HCT116 (cell line): ENCODE results near the gene ZMYM4. TPM values are rescaled to one million over a fixed set of nuclear protein-coding genes. Genes with fewer than 3 reads are reported as not detected.

Source experiments
- ATAC-seq: fragments of 200-7000 bp; cut with Tn5 transposase; 2 replicates; pipeline ENCODE4 v1.9.1; 2020; ENCODE audit warnings: mild to moderate bottlenecking, moderate library complexity
- BruUV-seq: library from RNA; stranded (reverse); fragments of 400-500 nt; replicated peaks from 2 replicates; lab custom pipeline; 2021; lab: Mats Ljungman, UMichigan
- CTCF ChIA-PET: fragments of 300-600 bp; sonication (Branson Sonifier 250); formaldehyde crosslinking; loops from one replicate; lab custom pipeline; 2021; ENCODE audit warnings: antibody characterized with exemption; lab: Charles Lee
- POLR2A ChIA-PET: fragments of 300-600, 350-600 bp; sonication (Branson Sonifier 250); formaldehyde crosslinking; loops from one replicate; lab custom pipeline; 2021; ENCODE audit warnings: antibody characterized with exemption; lab: Charles Lee
- RAD21 ChIA-PET, 2 experiments: fragments of 300-600 bp; sonication (Branson Sonifier 250); formaldehyde crosslinking; loops; one replicate each; lab custom pipeline; 2023; ENCODE audit warnings: low total read pairs in 2 of 2; ENCODE audit not compliant: uncharacterized antibody in 2 of 2, unreplicated experiment in 2 of 2, low non-redundant PET in 1 of 2; lab: Charles Lee
- DNase-seq: peaks from one replicate; pipeline ENCODE4 v3.0.0-alpha.2; 2010; ENCODE audit warnings: low read depth, low spot score
- H2AFZ ChIP-seq: fragments of 200-600 bp; shearing (Covaris generic), sonication (generic); 2 replicates; pipeline ENCODE4 v1.6.1; 2017; ENCODE audit warnings: low read depth, mixed run types, mixed read lengths, antibody characterized with exemption, low read length; ENCODE audit not compliant: poor library complexity, severe bottlenecking
- H3K27ac ChIP-seq: 2 replicates; pipeline ENCODE4 v1.5.1; 2012; ENCODE audit warnings: low read depth, low read length
- H3K27me3 ChIP-seq: fragments of 200-600 bp; sonication (generic); 2 replicates; pipeline ENCODE4 v1.6.1; 2016; ENCODE audit warnings: mixed run types, low read length, mixed read lengths; ENCODE audit not compliant: insufficient read depth
- H3K36me3 ChIP-seq, 2 experiments: fragments of 200-500 bp in 1 of 2; fragments of 200-600 bp in 1 of 2; sonication (Bioruptor generic) in 1 of 2; sonication (generic) in 1 of 2; 2 replicates each; pipeline versions ENCODE4 v1.5.1 to v1.6.1; 2014 to 2016; ENCODE audit warnings: low read length in 2 of 2, inconsistent platforms in 1 of 2, mixed read lengths in 1 of 2, mixed run types in 1 of 2; ENCODE audit not compliant: insufficient read depth in 2 of 2, control insufficient read depth in 1 of 2
- H3K4me1 ChIP-seq, 2 experiments: fragments of 200-600 bp in 1 of 2; sonication (generic) in 1 of 2; 2 replicates each; pipeline versions ENCODE4 v1.5.1 to v1.6.1; 2012 to 2017; ENCODE audit warnings: low read length in 2 of 2, inconsistent platforms in 1 of 2, mild to moderate bottlenecking in 1 of 2, mixed read lengths in 1 of 2, mixed run types in 1 of 2, moderate library complexity in 1 of 2; ENCODE audit not compliant: insufficient read depth in 2 of 2, control insufficient read depth in 1 of 2
- H3K4me2 ChIP-seq: fragments of 200-600 bp; sonication (generic); 2 replicates; pipeline ENCODE4 v1.6.1; 2017; ENCODE audit warnings: mixed run types, low read length, mixed read lengths
- H3K4me3 ChIP-seq, 2 experiments: fragments of 200-600 bp in 1 of 2; sonication (generic) in 1 of 2; replicated peaks in 1 of 2; 2 replicates each; pipeline ENCODE4 v1.5.1; 2011 to 2016; ENCODE audit warnings: low read length in 2 of 2, control low read depth in 1 of 2, low read depth in 1 of 2, mild to moderate bottlenecking in 1 of 2, mixed read lengths in 1 of 2, mixed run types in 1 of 2
- H3K79me2 ChIP-seq: fragments of 200-600 bp; sonication (generic); 2 replicates; pipeline ENCODE4 v1.6.1; 2017; ENCODE audit warnings: mild to moderate bottlenecking, mixed run types, low read length, moderate library complexity, mixed read lengths; ENCODE audit not compliant: insufficient read depth
- H3K9ac ChIP-seq: fragments of 200-600 bp; sonication (generic); 2 replicates; pipeline ENCODE4 v1.6.1; 2016; ENCODE audit warnings: low read length, mixed read lengths
- H3K9me2 ChIP-seq: fragments of 200-600 bp; sonication (generic), shearing (Covaris generic); 2 replicates; pipeline ENCODE4 v1.6.1; 2017; ENCODE audit warnings: mixed run types, mild to moderate bottlenecking, moderate library complexity; ENCODE audit not compliant: insufficient read depth
- H3K9me3 ChIP-seq, 2 experiments: fragments of 200-500 bp in 1 of 2; fragments of 200-600 bp in 1 of 2; sonication (Bioruptor generic) in 1 of 2; sonication (generic) in 1 of 2; 2 replicates each; pipeline ENCODE4 v1.6.1; 2014 to 2017; ENCODE audit warnings: low read length in 2 of 2, mixed read lengths in 2 of 2, inconsistent platforms in 1 of 2, low read depth in 1 of 2, mild to moderate bottlenecking in 1 of 2, mixed run types in 1 of 2, moderate library complexity in 1 of 2; ENCODE audit not compliant: control insufficient read depth in 1 of 2, insufficient read depth in 1 of 2
- H4K20me1 ChIP-seq: fragments of 200-600 bp; sonication (generic), shearing (Covaris generic); 2 replicates; pipeline ENCODE4 v1.6.1; 2017; ENCODE audit warnings: mixed run types, mild to moderate bottlenecking, moderate library complexity; ENCODE audit not compliant: insufficient read depth
- CEBPB ChIP-seq: IDR thresholded peaks from 2 replicates; pipeline ENCODE4 v1.6.1; 2012; ENCODE audit warnings: low read depth
- ELF1 ChIP-seq: IDR thresholded peaks from 2 replicates; pipeline ENCODE4 v1.6.1; 2012; ENCODE audit warnings: low read depth, borderline replicate concordance
- FOSL1 ChIP-seq: IDR thresholded peaks from 2 replicates; pipeline ENCODE4 v1.6.1; 2012; ENCODE audit warnings: low read depth
- POLR2A ChIP-seq: IDR thresholded peaks from 2 replicates; pipeline ENCODE4 v1.7.0; 2011; ENCODE audit warnings: borderline replicate concordance; ENCODE audit not compliant: insufficient read depth, insufficient read length; ENCODE audit errors: extremely low read depth
- POLR2AphosphoS5 ChIP-seq: IDR thresholded peaks from 2 replicates; pipeline ENCODE4 v1.6.1; 2011; ENCODE audit warnings: mild to moderate bottlenecking, low read depth, low read length, moderate library complexity
- RAD21 ChIP-seq: IDR thresholded peaks from 2 replicates; pipeline ENCODE4 v1.6.1; 2012; ENCODE audit warnings: low read depth, mild to moderate bottlenecking
- SIN3A ChIP-seq: IDR thresholded peaks from 2 replicates; pipeline ENCODE4 v1.6.1; 2012; ENCODE audit warnings: low read depth
- SP1 ChIP-seq: IDR thresholded peaks from 2 replicates; pipeline ENCODE4 v1.6.1; 2012; ENCODE audit warnings: low read depth
- SRF ChIP-seq: IDR thresholded peaks from 2 replicates; pipeline ENCODE4 v1.6.1; 2012; ENCODE audit warnings: low read depth
- YY1 ChIP-seq: IDR thresholded peaks from 2 replicates; pipeline ENCODE4 v1.6.1; 2011; ENCODE audit warnings: low read length, low read depth, moderate library complexity, mild to moderate bottlenecking; ENCODE audit not compliant: insufficient replicate concordance; ENCODE audit errors: extremely low read depth
- ZFX ChIP-seq: fragments of 450-650 bp; IDR thresholded peaks from 2 replicates; pipeline ENCODE4 v1.6.1; 2017
- ZNF274 ChIP-seq: fragments of 200-500 bp; sonication (Bioruptor generic); IDR thresholded peaks from 2 replicates; pipeline ENCODE4 v1.6.1; 2014; ENCODE audit warnings: mild to moderate bottlenecking, low read depth, low read length, inconsistent platforms
- intact Hi-C: fragments of 100-400 bp; cut with micrococcal nuclease; formaldehyde crosslinking; loops from 2 replicates; pipeline ENCODE4 v1.10.0; 2022
- total RNA-seq: library from RNA; stranded (reverse); gene quantifications from one replicate; pipeline ENCODE4 v1.2.1, GENCODE V29; 2021; ENCODE audit not compliant: unreplicated experiment
- TF ChIP-seq, protein P1 (sequence below): IDR thresholded peaks from 2 replicates; pipeline ENCODE4 v1.6.1; 2012
- TF ChIP-seq, protein P2 (sequence below): IDR thresholded peaks from 2 replicates; pipeline ENCODE4 v1.6.1; 2012
- TF ChIP-seq, protein P3 (sequence below): IDR thresholded peaks from 2 replicates; pipeline ENCODE4 v1.6.1; 2011; ENCODE audit warnings: mild to moderate bottlenecking, low read length, moderate library complexity; ENCODE audit not compliant: insufficient replicate concordance; ENCODE audit errors: extremely low read depth
- TF ChIP-seq, protein P4 (sequence below), 3 experiments: fragments of 200-600 bp in 1 of 3; sonication (generic) in 1 of 3; IDR thresholded peaks in 2 of 3; conservative IDR thresholded peaks in 1 of 3; 2 replicates each; pipeline ENCODE4 v1.5.1; 2012 to 2017; ENCODE audit warnings: low read depth in 2 of 3, low read length in 2 of 3, antibody characterized with exemption in 1 of 3, borderline replicate concordance in 1 of 3, control low read depth in 1 of 3, mild to moderate bottlenecking in 1 of 3, mixed read lengths in 1 of 3, mixed run types in 1 of 3, moderate library complexity in 1 of 3; ENCODE audit not compliant: insufficient read depth in 1 of 3

The ZMYM4 gene
- total RNA-seq, 1 experiment from 2014 or later, result 58.0 TPM

DNA sequence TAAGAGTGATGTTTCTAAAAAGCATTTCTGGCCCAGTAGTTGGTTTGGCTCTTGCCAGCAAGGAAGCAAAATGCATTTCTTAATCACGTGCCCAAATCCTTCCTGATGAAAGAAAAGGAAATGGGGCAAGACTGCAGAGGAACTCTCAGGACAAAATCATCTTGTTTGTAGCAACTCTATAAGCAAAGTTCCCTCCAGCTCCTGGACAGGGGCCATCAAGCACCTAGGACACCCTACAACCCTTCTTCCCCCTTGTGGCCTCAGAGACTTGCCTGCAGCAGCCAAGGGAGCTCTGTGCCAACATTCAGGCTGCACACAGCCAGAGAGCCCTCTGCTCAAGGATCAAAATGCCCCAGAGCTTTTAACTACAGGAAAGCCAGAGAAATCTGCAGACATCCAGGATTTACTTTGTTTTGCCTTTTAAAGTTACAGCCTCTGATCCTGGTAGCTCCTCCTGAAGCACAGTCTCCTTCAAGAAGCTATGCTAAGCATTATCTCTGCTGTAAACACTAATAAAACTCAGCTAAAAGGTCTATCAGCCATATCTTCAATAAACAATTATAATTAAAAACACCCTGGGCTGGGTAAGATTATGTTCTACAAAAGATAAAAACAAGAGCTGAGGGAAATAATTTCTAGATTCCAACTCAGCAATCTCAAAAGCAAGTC is 183.7 kb downstream of the ZMYM4 start:
- ChIA-PET POLR2A (interaction anchor here (1.3 kb wide), 1 partner anchor 105 kb away, joined by 4 read pairs; the partner anchor contains the start of genes KIAA0319L and NCDN), CTCF (interaction anchor here (0.6 to 2.6 kb wide), 6 partner anchors 14 to 263 kb away, joined by 3 to 32 read pairs (median 4); no protein-coding TSS in a partner anchor), RAD21 (interaction anchor here (0.9 to 2.5 kb wide), 2 partner anchors 112 to 117 kb away, joined by 3 to 14 read pairs; no protein-coding TSS in a partner anchor)
- Histone ChIP-seq H3K9me2 (no peaks in the 10 kb centered on the region), H3K27ac (no peak overlapping the region), H3K79me2 (no peaks in the 10 kb centered on the region), H3K4me2 (no peak overlapping the region), H3K9me3 (no peaks in the 10 kb centered on the region), H3K27me3 (no peaks in the 10 kb centered on the region), H3K36me3 (peaks cover 0 to 8% of the 10 kb centered on the region in 2 experiments; a peak in 2 of 4 replicates), H3K4me3 (no peak overlapping the region), H3K9ac (no peak overlapping the region), H3K4me1 (no peaks in the 10 kb centered on the region), H4K20me1 (no peaks in the 10 kb centered on the region), H2AFZ (no peak overlapping the region)
- DNase-seq, result no peak
- TF ChIP-seq RAD21 (no peak), SP1 (no peak), CEBPB (no peak)
- no peak for ATAC-seq
- intact Hi-C loops, result no loop called here
- BruUV-seq, result no TSS peak

DNA sequence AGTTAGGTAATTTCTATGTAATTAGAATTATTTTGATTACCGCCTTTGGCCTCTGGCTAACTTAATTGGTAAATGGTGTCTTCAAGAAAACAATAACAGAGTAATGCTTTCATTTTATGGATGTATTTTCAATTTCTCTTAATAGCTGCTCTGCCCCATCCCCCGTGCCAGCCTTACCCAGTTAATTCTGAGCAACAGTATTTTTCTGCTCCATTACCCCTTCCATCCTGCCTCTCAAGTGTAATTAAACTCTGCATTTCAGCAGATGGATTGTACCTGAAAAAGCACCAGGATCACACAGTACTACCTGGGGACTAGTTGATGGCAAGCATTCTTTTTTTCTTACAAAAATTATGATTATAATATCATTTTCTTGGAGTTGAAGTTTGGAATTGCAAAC is 184.5 kb downstream of the ZMYM4 start:
- ATAC-seq (no peak), DNase-seq (no peak)
- H3K79me2 ChIP-seq, result no peaks in the 10 kb centered on the region
- H3K36me3 ChIP-seq, result peaks cover 0 to 7% of the 10 kb centered on the region in 2 experiments; a peak in 2 of 4 replicates
- H4K20me1 ChIP-seq, result no peaks in the 10 kb centered on the region
- intact Hi-C loops, result no loop called here
- no peak overlapping the region for H3K4me3 ChIP-seq
- H2AFZ ChIP-seq, result no peak overlapping the region
- ChIA-PET POLR2A (interaction anchor here (1.3 kb wide), 1 partner anchor 105 kb away, joined by 4 read pairs; the partner anchor contains the start of genes KIAA0319L and NCDN), RAD21 (no interaction called here), CTCF (no interaction called here)
- no peak overlapping the region for H3K4me2 ChIP-seq
- H3K27me3 ChIP-seq, result no peaks in the 10 kb centered on the region
- no peak overlapping the region for H3K9ac ChIP-seq
- H3K4me1 ChIP-seq, result no peaks in the 10 kb centered on the region
- H3K27ac ChIP-seq, result no peak overlapping the region
- BruUV-seq, result no TSS peak
- no peaks in the 10 kb centered on the region for H3K9me3 ChIP-seq
- H3K9me2 ChIP-seq, result no peaks in the 10 kb centered on the region
- TF ChIP-seq, protein P1, sequence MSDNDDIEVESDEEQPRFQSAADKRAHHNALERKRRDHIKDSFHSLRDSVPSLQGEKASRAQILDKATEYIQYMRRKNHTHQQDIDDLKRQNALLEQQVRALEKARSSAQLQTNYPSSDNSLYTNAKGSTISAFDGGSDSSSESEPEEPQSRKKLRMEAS, result no peak
- no peak for TF ChIP-seq RAD21
- TF ChIP-seq ELF1, result no peak
- TF ChIP-seq FOSL1, result no peak
- TF ChIP-seq, protein P2, sequence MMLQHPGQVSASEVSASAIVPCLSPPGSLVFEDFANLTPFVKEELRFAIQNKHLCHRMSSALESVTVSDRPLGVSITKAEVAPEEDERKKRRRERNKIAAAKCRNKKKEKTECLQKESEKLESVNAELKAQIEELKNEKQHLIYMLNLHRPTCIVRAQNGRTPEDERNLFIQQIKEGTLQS, result no peak
- TF ChIP-seq POLR2A, result no peak
- TF ChIP-seq, protein P3, sequence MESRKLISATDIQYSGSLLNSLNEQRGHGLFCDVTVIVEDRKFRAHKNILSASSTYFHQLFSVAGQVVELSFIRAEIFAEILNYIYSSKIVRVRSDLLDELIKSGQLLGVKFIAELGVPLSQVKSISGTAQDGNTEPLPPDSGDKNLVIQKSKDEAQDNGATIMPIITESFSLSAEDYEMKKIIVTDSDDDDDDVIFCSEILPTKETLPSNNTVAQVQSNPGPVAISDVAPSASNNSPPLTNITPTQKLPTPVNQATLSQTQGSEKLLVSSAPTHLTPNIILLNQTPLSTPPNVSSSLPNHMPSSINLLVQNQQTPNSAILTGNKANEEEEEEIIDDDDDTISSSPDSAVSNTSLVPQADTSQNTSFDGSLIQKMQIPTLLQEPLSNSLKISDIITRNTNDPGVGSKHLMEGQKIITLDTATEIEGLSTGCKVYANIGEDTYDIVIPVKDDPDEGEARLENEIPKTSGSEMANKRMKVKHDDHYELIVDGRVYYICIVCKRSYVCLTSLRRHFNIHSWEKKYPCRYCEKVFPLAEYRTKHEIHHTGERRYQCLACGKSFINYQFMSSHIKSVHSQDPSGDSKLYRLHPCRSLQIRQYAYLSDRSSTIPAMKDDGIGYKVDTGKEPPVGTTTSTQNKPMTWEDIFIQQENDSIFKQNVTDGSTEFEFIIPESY, result no peak
- no peak for TF ChIP-seq POLR2AphosphoS5
- TF ChIP-seq SIN3A, result no peak
- TF ChIP-seq ZFX, result no peak
- TF ChIP-seq, protein P4, sequence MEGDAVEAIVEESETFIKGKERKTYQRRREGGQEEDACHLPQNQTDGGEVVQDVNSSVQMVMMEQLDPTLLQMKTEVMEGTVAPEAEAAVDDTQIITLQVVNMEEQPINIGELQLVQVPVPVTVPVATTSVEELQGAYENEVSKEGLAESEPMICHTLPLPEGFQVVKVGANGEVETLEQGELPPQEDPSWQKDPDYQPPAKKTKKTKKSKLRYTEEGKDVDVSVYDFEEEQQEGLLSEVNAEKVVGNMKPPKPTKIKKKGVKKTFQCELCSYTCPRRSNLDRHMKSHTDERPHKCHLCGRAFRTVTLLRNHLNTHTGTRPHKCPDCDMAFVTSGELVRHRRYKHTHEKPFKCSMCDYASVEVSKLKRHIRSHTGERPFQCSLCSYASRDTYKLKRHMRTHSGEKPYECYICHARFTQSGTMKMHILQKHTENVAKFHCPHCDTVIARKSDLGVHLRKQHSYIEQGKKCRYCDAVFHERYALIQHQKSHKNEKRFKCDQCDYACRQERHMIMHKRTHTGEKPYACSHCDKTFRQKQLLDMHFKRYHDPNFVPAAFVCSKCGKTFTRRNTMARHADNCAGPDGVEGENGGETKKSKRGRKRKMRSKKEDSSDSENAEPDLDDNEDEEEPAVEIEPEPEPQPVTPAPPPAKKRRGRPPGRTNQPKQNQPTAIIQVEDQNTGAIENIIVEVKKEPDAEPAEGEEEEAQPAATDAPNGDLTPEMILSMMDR (IDR thresholded peaks at IDR 0.05 in 2 of 3, conservative IDR thresholded peaks at IDR 0.05 in 1 of 3; ENCODE audit: borderline replicate concordance in 1 of 3, insufficient read depth in 1 of 3, low read depth in 2 of 3, low read length in 2 of 3), result no peak
- TF ChIP-seq SRF, result no peak
- TF ChIP-seq ZNF274, result no peak
- TF ChIP-seq CEBPB, result no peak
- TF ChIP-seq YY1, result no peak
- no peak for TF ChIP-seq SP1
